HG03460 (cell line): ENCODE data around the gene UBE3A.

Experiments used
- ATAC-seq: cut with Tn5 transposase; IDR thresholded peaks from one replicate; pipeline ENCODE4 v1.9.1; 2021; ENCODE audit not compliant: unreplicated experiment

UBE3A gene

DNA sequence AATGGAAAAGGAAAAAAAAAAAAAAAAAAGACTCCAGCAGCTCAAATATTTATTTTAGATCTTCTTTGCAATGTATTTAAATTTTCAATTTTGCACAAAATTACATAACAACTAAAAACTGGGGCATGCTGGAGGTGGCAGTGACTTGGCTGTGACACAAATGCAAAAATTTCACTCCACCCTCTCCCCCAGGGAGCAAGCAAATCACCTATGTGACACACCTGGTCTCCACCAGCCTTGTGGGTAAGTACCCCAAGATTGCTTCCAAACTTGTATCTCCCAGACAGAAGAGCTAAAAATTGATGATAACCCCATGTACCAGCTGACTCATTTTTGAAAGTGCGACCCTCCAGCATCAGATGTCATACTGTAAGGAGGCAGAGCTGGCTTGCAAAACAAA lies 32.0 kb downstream of the UBE3A start:
- no peak for ATAC-seq

DNA sequence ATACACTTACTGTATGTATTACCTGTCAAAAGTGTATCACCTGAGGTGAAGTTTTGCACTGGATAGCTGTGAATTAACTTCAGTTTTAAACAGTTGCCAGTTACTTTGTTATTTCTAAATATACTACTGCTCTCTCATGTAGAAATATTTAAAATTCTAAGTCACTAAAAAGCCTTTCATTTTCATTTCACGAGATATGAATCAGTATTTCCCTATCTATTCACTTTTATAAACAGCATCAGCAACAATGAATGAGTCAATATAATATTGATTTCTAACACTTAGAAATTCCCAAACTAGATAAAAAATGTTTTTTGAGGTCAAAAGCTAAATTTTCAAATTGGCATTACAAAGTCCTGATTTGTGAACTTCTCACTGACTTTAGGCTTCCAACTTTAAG lies 32.6 kb downstream of the UBE3A start:
- no peak for ATAC-seq

DNA sequence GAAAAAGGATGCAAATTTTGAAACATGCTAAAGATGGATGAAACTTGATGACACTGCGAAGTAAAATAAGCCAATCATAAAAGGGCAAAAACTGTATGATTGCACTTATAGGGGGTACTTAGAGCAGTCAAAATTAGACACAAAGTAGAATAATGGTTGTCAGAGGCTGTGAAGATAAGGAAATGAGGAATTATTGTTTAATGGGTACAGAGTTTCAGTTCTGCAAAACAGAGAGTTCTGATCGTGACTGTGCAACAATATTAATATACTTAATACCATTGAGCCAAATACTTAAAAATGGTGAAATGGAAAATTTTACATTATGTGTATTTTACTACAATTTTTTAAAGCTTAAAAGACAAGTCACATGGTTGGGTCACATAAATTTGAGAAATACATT lies 35.1 kb downstream of the UBE3A start:
- no peak for ATAC-seq

DNA sequence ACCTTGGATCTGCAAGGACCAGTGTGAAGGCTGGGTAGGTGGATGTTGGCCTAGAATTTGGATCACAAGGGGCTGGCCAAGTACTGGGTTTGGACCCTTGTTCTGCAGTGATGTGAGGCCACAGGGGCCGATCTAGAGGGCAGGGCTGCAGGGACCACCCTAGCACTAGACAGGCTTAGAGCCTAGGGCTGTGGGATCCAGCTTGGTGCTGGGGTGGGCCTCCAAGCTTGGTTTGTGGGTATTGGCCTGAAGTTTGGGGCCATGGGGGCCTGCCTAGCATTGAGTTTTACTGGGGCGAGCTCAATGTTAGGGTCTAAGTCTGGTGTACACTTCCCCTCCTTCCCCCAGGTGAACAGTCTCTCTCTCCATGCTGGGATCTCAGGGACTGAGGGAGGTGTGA lies 36.5 kb downstream of the UBE3A start:
- ATAC-seq: no peak

DNA sequence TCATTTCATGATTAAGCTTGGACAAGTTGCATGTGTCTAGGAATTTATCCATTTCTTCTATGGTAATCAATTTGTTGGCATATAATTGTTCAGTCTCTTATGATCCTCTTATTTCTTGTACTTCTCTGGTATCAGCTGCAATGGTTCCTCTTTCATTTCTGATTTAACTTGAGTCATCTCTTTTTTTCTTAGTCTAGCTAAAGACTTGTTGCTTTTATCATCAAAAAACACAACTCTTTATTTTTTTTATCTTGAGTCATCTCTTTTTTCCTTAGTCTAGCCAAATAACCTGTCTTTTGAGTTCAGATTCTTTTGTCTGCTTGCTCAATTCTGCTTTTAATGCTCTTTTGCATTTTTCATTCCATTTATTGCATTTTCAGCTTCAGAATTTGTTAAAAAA lies 37.3 kb downstream of the UBE3A start:
- ATAC-seq: no peak

DNA sequence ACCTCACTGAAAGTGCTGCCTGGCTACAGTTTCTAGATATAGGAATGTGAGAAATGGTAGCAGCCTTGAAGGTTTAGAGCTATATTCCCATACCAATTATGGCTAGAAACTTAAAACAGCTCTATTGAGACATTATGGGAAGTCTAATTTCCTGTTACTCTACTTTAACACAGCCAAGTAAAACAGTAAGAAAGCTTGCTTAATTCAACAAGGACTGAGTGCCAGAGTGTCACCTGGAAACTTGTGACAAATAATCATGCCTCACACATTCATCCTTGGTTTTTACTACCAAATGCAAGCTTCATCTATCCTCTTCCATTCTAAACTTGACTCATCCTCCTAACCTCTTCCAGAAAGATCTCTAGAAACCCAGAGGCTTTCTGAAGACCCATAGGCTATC lies 41.7 kb downstream of the UBE3A start:
- ATAC-seq: no peak

DNA sequence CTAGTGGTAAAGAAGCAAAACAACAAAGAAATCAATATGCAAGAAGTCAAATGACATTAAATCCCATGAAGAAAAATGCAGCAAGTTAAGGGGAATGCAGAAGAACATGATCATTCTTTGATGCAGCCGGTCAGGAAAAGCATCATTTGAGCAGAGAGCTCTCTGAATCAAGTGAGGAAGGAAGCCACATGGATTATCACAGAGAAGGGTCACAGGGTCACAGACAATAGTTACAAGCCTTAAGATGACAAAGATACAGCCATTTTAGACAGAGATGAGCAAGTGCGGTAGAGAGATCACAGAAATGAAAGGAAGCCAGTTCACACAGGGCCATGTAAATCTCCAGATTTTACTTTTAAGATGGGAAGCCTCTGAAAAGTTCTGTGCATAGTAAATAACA lies 43.9 kb downstream of the UBE3A start:
- ATAC-seq: no peak

DNA sequence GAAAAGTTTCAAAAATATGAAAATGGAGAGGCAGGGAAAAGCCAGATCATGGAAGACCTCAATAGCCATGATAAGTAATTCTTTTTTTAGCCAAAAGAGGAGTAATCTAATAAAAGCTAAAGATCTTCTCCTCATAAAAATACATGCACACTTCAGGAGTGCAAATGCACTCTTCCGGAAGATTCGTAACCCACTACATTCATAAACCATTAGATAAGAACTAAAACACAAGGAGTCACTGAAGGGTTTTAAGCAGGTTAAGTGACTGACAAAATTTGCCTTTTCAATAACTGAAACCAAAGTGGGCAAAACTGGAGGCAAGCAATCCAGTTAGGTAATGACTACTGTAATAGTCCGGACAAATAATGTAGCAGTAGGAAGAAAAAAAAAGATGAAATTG lies 46.0 kb downstream of the UBE3A start:
- ATAC-seq: no peak

DNA sequence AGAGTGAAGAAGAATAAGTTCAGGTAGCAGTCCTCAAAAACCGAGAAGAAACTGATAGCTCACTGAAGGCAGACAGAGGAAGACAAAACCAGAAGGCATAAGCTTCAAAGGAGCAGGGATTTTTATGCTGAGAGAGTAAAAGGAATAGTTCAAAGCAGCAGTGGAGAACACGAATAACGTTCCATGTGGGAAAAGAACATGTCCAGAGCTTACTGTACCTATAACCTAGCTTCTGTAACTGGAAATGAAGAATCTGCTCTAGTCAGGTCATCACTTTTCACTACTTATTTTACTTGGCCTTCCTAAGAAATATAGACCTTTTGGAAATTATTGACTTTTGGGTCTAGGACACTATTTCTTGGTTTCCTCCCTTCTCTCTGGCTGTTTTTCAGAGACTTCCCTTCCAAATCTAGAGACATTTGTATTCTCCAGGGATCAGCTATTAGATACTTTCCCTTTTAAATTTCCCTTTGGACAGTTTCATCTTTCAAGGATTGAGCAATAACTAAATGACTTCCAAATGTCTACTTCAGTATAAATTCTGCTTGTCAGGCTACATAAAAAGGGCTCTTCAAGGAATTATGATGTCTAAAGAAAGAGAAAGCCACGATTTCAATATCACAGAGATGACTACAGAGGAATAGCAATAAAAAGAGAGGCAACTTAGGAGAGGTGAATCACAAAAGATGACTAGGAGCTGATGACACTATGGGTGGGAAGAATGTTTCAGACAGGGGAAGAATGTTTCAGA lies 46.7 kb downstream of the UBE3A start:
- no peak for ATAC-seq

DNA sequence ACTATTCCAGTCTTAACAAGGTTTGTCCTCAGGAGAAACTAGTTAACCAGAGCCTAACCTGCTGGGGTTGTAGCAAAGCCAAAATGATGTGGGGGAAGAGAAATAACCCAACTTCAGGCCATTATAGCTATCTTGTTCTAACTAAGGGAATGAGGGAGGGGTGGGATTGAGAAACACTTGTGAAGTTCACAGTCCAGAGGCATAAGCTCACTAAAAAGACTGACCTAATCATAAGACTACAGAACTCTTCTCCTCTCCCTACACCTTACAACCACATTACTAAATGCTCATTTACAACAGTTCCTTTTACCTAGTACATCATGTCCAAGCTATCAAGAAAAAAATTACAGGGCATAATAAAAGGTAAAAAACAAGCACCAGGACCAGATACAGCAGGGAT lies 52.8 kb downstream of the UBE3A start:
- ATAC-seq: no peak

DNA sequence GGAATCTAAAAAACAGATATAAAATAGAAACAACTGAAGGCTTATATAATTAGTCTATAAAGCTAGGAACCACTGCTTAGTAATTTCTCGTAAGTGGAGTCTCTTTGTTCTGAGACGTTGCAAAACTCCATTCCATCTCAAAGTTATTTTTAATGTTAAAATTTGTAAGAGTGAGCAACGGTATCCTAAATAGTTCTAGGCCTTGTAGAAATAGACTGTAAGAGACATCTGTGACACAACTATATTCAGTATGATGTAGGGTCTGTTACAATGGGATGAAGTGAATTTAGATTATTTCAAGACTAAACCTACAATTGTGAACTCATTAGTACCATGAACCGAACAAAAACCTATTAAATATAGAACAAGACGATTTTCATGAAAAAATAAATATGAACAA lies 57.2 kb downstream of the UBE3A start:
- no peak for ATAC-seq

DNA sequence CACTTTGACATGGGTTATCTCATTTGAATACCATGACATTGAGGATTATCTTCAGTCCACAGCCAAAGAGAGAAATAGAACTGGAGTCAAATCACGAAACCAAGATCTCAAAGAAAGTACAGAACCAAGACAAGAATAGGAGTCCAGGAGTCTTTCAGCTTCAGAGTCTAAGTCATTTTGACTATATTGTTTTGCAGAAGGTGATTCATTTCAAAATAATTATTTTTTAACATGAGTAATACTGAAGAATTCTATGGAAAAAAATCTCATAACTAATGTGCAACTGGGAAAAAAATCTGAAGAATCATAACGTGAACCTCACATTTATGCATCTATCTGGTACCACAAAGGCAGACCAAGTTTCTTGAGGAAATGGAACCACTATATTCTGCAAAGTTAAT lies 60.3 kb downstream of the UBE3A start:
- no peak for ATAC-seq

DNA sequence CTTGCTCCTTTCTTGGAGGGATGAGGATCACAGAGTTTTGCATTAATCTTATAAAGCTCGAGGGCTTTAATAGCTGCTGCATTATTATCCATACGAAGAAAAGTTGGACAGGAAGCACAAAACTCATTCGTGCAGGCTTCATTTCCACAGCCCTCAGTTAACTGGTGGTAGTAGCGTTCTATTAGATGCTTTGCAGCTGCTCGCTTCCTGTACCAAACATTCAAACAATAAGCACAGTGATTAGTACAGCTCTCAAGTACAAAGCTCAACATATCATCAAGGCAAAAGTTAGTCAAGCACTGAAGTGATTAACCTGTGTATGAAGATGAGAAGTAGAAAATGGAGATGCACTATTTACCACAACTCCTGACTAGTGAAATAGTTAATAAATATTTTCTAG lies 63.3 kb downstream of the UBE3A start:
- no peak for ATAC-seq

DNA sequence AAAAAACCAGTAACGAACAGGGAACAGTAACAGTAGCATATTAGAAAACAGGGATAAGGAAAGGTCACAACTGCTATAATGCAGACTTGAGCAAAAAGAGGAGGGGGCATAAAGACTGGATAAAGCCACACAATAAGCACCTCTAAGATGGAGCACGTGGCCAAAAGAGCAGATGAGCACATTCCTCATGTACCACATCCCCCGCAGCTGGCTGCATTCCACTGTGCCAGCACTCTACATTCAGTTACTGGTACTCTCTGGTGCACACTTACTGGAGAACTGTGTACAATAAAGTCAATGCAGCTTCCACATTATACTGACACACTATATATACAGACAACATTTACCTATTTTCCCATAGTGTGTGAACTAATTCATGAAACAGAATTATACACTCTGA lies 64.7 kb downstream of the UBE3A start:
- ATAC-seq: no peak

DNA sequence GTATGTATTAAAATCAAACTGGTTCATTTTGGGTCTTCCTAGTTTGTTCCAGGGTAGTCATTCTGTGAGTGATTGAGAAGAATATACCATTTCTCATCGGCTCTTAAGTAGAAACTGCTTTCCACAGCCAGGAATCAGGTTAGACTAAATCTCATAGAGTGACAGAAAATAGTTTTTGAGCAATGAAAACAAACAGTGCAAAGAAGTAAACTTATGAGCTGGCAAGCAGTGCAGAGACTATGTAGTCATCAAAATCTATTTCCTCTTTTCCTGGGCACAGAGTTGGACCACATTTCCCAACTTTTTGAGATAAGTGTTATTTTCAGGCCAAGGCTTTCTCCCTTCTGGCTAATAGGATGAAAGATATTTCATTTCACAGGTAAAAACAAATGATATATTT lies 66.5 kb downstream of the UBE3A start:
- no peak for ATAC-seq

DNA sequence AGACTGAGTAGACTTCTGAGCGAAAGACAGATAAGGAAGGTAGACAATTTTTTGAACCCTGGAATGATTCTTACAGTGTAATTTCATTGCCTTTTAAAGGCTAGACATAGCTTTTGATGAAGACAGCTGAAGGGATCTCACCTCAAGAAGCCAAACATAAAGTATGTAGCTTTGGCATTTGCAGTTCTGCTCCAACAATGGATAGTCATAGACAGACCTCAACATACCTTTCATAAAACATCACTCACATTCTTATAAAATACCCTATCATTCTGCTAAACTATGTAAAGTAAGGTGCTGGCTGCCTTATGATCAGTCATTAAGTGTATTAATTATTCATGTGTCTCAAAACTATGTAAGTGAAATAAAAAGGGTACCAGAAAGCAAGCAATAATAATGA lies 70.0 kb downstream of the UBE3A start:
- no peak for ATAC-seq

DNA sequence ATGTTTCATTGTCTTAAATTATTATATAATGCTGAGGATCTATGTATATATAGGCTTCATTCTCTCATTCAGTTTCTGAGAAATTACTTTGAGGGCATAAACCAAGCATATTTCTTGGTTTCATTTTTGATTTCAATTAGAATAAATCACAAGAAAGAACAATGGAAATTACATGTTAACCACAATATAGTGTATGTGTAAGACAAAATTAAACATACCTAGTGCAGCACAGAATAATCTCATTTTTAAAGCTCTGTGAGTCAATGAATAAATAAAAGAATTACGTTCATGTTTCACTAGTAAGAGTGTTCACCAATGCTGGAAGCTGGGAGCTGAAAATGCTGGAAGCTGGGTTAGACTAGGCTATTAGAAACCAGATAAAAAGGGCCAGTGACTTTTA lies 72.8 kb downstream of the UBE3A start:
- no peak for ATAC-seq

DNA sequence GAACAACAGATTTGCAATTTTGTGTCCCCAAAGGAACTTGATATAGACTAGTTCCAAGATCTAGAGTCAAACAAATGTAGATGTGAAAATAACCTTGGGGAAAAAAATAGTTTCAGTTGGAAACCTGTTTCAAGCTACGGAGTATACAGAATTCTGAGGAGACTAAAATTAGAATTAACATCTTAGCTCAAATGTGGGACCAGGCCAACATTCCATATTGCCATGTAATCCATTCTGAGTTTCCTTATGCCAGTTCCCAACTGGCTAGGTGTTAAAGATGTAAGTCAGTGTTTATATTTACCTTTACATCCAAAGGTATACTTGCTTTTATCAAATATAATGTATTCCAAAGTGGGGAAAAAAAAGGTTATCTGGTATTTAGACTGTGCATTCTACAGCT lies 76.3 kb downstream of the UBE3A start:
- no peak for ATAC-seq

DNA sequence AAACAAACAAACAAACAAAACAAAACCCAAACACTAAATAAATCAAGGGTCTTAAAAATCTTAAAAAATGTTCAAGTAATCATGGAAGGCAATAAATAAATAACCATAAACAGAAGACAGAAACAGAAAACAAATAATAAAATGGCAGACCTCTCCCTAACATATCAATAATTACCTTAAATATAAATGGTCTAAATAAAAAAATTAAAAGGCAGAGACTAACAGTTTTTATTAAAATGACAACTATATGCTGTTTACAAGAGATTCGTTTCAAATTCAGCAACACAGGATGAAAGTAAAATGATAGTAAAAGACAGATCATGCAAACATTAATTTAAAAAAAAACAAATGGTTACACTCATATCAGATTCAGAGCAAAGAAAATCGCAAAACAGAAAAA lies 91.1 kb downstream of the UBE3A start:
- no peak for ATAC-seq

DNA sequence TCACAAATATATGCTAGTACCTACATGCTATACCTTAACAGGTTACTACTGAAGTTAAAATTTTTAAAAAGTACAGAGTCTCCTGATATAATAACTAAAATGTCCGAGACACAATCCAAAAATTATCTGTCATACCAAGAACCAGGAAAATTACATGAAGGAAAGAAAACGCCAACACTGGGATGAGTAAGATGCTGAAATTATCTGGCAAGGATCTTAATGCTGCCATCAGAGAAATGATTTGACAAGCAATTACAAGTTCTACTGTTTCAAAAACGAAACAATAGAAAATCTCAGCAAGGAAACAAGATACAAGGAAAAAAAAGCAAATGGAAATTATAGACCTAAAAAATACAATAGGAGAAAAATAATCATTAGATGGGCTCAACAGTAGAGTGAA lies 92.5 kb downstream of the UBE3A start:
- no peak for ATAC-seq

DNA sequence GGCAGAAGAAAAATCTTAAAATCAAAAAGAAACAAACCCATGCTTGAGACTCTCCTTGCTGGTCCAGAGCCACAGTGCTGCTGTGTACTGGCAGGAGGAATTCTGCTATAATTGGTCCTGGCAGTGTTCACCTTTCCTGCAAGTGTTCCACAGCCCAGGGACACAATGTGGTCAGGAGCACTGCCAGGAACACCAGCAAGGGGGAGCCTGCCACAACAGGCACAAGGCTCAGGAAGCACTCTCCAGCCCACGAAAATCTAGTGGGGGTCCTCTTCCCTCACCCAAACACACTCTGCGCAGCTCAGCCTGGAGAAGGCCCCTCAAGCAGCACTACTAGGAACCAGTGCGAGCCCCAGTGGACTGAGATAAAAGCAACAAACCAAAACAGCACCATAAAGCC lies 92.9 kb downstream of the UBE3A start:
- ATAC-seq: no peak

DNA sequence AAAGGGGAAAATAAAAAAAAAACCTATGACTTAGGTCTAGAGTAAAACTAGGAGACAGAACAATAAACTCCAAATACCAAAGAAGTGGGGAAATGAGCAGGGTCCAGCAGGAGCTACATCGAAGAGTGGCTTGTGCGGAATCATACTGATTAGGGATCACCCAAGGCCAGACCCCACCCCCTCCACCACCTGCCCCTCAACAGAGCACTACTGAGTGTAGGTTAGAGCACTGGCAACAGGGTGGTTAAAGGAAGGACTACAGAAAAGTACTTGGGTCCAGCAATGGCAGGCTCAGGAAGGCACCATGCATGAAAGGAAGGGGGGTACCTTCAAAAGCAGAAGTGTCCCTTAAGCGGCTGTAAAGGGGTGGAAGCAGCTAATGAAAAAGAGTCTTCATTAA lies 96.2 kb downstream of the UBE3A start:
- ATAC-seq: no peak

DNA sequence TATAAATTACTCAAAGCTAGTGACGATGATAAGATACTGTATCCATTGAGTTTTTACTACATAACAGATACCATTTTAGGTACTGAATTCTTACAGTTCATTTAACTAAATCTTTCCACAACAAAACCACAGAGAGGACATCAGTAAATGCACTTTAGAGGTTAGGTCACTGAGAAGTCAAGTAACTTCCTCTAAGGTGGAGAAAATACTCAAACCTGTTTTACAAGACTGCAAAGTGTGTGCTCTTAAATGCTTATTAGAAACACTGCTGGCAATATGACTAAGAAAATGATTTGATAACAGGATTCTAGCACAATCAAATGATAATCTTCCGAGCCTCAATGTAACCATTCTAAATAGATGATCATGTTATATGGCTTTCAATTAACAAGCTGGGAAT lies 99.4 kb downstream of the UBE3A start:
- no peak for ATAC-seq

DNA sequence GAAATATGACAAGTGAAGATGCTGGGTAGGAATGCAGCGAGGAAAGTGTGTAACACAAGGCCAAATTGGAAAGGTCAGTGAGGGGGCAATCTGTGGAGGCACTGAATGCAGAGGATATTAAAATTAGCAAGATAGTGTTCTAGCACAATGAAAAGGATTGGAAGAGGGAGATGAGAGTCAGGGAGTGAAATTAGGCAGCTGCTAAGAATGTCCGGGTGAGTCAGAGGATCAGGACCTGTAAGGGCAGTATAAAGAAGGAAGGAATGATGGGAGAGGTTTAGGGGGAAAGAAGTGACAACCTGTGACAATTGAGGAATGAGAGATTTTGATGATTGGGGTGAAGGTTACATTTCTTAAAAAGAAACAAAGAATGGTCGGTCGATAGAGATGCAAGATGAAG lies 103.5 kb downstream of the UBE3A start:
- no peak for ATAC-seq
